T-cell (primary cell): ENCODE results near the gene ELK4. TPM values are rescaled to one million over a fixed set of nuclear protein-coding genes. Genes with fewer than 3 reads are reported as not detected.

Experiments used
- ATAC-seq, 4 experiments: fragments of 200-7000 bp in 3 of 4; fragments of 150-1000 bp in 1 of 4; cut with Tn5 transposase; replicated peaks in 1 of 4; 1 replicate in 3 of 4; 2 replicates in 1 of 4; pipeline ENCODE4 v1.10.0; 2021; ENCODE audit warnings: moderate library complexity in 3 of 4, mild to moderate bottlenecking in 2 of 4, moderate number of reproducible peaks in 1 of 4
- CTCF ChIA-PET, 2 donors: fragments of 300-600 bp; sonication (Branson Sonifier 250); formaldehyde crosslinking; loops; one replicate each; lab custom pipeline; 2022; ENCODE audit warnings: antibody characterized with exemption in 2 of 2; lab: Charles Lee
- POLR2A ChIA-PET, 2 donors: fragments of 300-600 bp; sonication (Branson Sonifier 250); formaldehyde crosslinking; loops; one replicate each; lab custom pipeline; 2022; ENCODE audit warnings: antibody characterized with exemption in 2 of 2; lab: Charles Lee
- DNase-seq, 35 experiments: peaks; one replicate each; pipeline versions ENCODE4 v3.0.0 to v3.0.0-alpha.2; 2013 to 2023
- H3K27ac ChIP-seq: one replicate; pipeline ENCODE4 v1.5.1; 2013; ENCODE audit warnings: low read length
- H3K27me3 ChIP-seq, 2 experiments: replicated peaks in 1 of 2; 1 replicate in 1 of 2; 2 replicates in 1 of 2; pipeline versions ENCODE4 v1.6.1 to v1.7.0; 2013; ENCODE audit warnings: low read length in 1 of 2, mixed read lengths in 1 of 2; ENCODE audit not compliant: control insufficient read depth in 2 of 2, insufficient read depth in 2 of 2; ENCODE audit errors: extremely low read depth in 1 of 2
- H3K36me3 ChIP-seq, 2 donors: 1 replicate in 1 of 2; 2 replicates in 1 of 2; pipeline versions ENCODE4 v1.6.1 to v1.7.0; 2013; ENCODE audit warnings: low read length in 1 of 2; ENCODE audit not compliant: control insufficient read depth in 2 of 2, insufficient read depth in 1 of 2; ENCODE audit errors: extremely low read depth in 1 of 2
- H3K4me1 ChIP-seq, 2 experiments: 1 replicate in 1 of 2; 2 replicates in 1 of 2; pipeline versions ENCODE4 v1.6.1 to v1.7.0; 2013; ENCODE audit warnings: low read length in 2 of 2, mixed read lengths in 1 of 2; ENCODE audit not compliant: insufficient read depth in 2 of 2, control insufficient read depth in 1 of 2; ENCODE audit errors: extremely low read depth in 1 of 2
- H3K4me3 ChIP-seq, 2 donors: 1 replicate in 1 of 2; 2 replicates in 1 of 2; pipeline versions ENCODE4 v1.5.1 to v1.7.0; 2013; ENCODE audit warnings: mild to moderate bottlenecking in 2 of 2, low read length in 1 of 2, moderate library complexity in 1 of 2; ENCODE audit not compliant: control insufficient read depth in 1 of 2; ENCODE audit errors: extremely low read depth in 1 of 2
- H3K9me3 ChIP-seq: 2 replicates; pipeline ENCODE4 v1.7.0; 2013
- H3K27ac Mint-ChIP-seq, 2 donors: one replicate each; pipeline ENCODE4 v1.8.0; 2020 to 2021; ENCODE audit warnings: mild to moderate bottlenecking in 2 of 2, mixed read lengths in 2 of 2
- H3K27me3 Mint-ChIP-seq, 2 donors: one replicate each; pipeline ENCODE4 v1.8.0; 2021 to 2022; ENCODE audit warnings: mixed read lengths in 2 of 2
- H3K36me3 Mint-ChIP-seq: one replicate; pipeline ENCODE4 v1.8.0; 2021; ENCODE audit warnings: mixed read lengths
- H3K4me1 Mint-ChIP-seq, 3 donors: one replicate each; pipeline ENCODE4 v1.8.0; 2020 to 2022; ENCODE audit warnings: mixed read lengths in 3 of 3, mild to moderate bottlenecking in 1 of 3
- H3K4me3 Mint-ChIP-seq, 3 donors: one replicate each; pipeline ENCODE4 v1.8.0; 2020 to 2022; ENCODE audit warnings: mild to moderate bottlenecking in 3 of 3, mixed read lengths in 3 of 3, moderate library complexity in 3 of 3
- H3K9me3 Mint-ChIP-seq, 3 donors: one replicate each; pipeline ENCODE4 v1.8.0; 2020 to 2022; ENCODE audit warnings: mixed read lengths in 3 of 3
- WGBS: methylation state at CpG from one replicate; pipeline ENCODE4 v1.1.5; 2013; ENCODE audit warnings: missing lambda C conversion rate; ENCODE audit not compliant: insufficient coverage; 5-methylcytosine and 5-hydroxymethylcytosine counted together
- total RNA-seq, 35 experiments: library from RNA in 6 of 35; stranded (reverse) in 6 of 35; fragments of 120-200 nt in 1 of 35; gene quantifications; one replicate each; pipeline versions ENCODE4 v1.2.1 to v1.2.4 and lab custom pipeline; 2013 to 2026

ELK4 gene
- total RNA-seq, 5 donors from 2014 or later (not counting 1 experiment from before 2014, with no cell fraction given): 131 to 185 (median 173) TPM

- no peaks in the 10 kb centered on the region for H3K36me3 Mint-ChIP-seq
- WGBS: 0% methylated on average over 1 of the region's 1 CpG
- DNase-seq (no peak), ATAC-seq (no peak)
- H3K9me3 Mint-ChIP-seq: no peaks in the 10 kb centered on the region
- Histone ChIP-seq H3K27ac (no peak overlapping the region), H3K27me3 (peaks cover 4 to 67% of the 10 kb centered on the region in 2 experiments), H3K36me3 (no peaks in the 10 kb centered on the region), H3K9me3 (no peaks in the 10 kb centered on the region), H3K4me1 (peaks cover 0 to 9% of the 10 kb centered on the region in 2 experiments), H3K4me3 (no peak overlapping the region)
- ChIA-PET CTCF (no interaction called here), POLR2A (no interaction called here)
- no peak overlapping the region for H3K27ac Mint-ChIP-seq
- peaks cover 24 to 54% of the 10 kb centered on the region in 2 donors for H3K27me3 Mint-ChIP-seq
- peaks cover 0 to 5% (median 4%) of the 10 kb centered on the region in 3 donors for H3K4me1 Mint-ChIP-seq
- no peak overlapping the region for H3K4me3 Mint-ChIP-seq
Observed at GRCh38 chr1:205572421-205572820, 59.4 kb downstream of the ELK4 start.

- peaks cover 0 to 9% of the 10 kb centered on the region in 2 experiments for H3K4me1 ChIP-seq
- ChIA-PET POLR2A (no interaction called here), CTCF (no interaction called here)
- no peaks in the 10 kb centered on the region for H3K36me3 ChIP-seq
- Mint-ChIP-seq H3K9me3 (no peaks in the 10 kb centered on the region), H3K27ac (no peak overlapping the region), H3K4me1 (peaks cover 0 to 5% (median 4%) of the 10 kb centered on the region in 3 donors), H3K36me3 (no peaks in the 10 kb centered on the region), H3K4me3 (no peak overlapping the region), H3K27me3 (peaks cover 30 to 55% of the 10 kb centered on the region in 2 donors)
- no peak overlapping the region for H3K27ac ChIP-seq
- H3K4me3 ChIP-seq: no peak overlapping the region
- DNase-seq (no peak), ATAC-seq (no peak)
- no peaks in the 10 kb centered on the region for H3K9me3 ChIP-seq
- WGBS: 52% methylated on average over 4 of the region's 4 CpGs
- H3K27me3 ChIP-seq: peaks cover 4 to 66% of the 10 kb centered on the region in 2 experiments
Observed at GRCh38 chr1:205571747-205572146, 60.1 kb downstream of the ELK4 start.

GRCh38 chr1:205570796-205571537, 60.8 kb downstream of the ELK4 start:
- CTCF ChIA-PET: interaction anchor here (0.5 to 1.6 kb wide), 3 partner anchors 20 to 85 kb away, joined by 3 read pairs; no protein-coding TSS in a partner anchor
- no CpG with 5 or more reads among the region's 2 CpGs for WGBS
- no peak overlapping the region for H3K27ac Mint-ChIP-seq
- peak in 1 of 4 experiments; percentile 30 for ATAC-seq
- no peak overlapping the region for H3K4me3 ChIP-seq
- DNase-seq: no peak
- H3K36me3 Mint-ChIP-seq: no peaks in the 10 kb centered on the region
- peaks cover 4 to 64% of the 10 kb centered on the region in 2 experiments for H3K27me3 ChIP-seq
- H3K9me3 ChIP-seq: no peaks in the 10 kb centered on the region
- peaks cover 0 to 9% of the 10 kb centered on the region in 2 experiments for H3K4me1 ChIP-seq
- peaks cover 34 to 55% of the 10 kb centered on the region in 2 donors for H3K27me3 Mint-ChIP-seq
- H3K36me3 ChIP-seq: no peaks in the 10 kb centered on the region
- H3K4me1 Mint-ChIP-seq: peaks cover 0 to 5% (median 4%) of the 10 kb centered on the region in 3 donors
- H3K27ac ChIP-seq: no peak overlapping the region
- H3K4me3 Mint-ChIP-seq: no peak overlapping the region
- H3K9me3 Mint-ChIP-seq: no peaks in the 10 kb centered on the region
- POLR2A ChIA-PET: no interaction called here

- H3K27me3 Mint-ChIP-seq: peaks cover 40 to 62% of the 10 kb centered on the region in 2 donors
- no peak overlapping the region for H3K4me3 ChIP-seq
Observed at GRCh38 chr1:205570173-205570501, 61.7 kb downstream of the ELK4 start.

GRCh38 chr1:205569411-205570172, 62.2 kb downstream of the ELK4 start:
- CTCF ChIA-PET: interaction anchor here (0.6 to 1.6 kb wide), 4 partner anchors 45 to 348 kb away, joined by 3 to 4 read pairs (median 3); no protein-coding TSS in a partner anchor

More at GRCh38 chr1:205570173-205570501, 61.7 kb downstream of the ELK4 start:
- Histone ChIP-seq H3K36me3 (no peaks in the 10 kb centered on the region), H3K27ac (no peak overlapping the region), H3K27me3 (peaks cover 4 to 58% of the 10 kb centered on the region in 2 experiments), H3K4me1 (peaks cover 0 to 9% of the 10 kb centered on the region in 2 experiments), H3K9me3 (no peaks in the 10 kb centered on the region)
- Mint-ChIP-seq H3K9me3 (no peaks in the 10 kb centered on the region), H3K4me1 (peaks cover 0 to 5% (median 4%) of the 10 kb centered on the region in 3 donors), H3K4me3 (peak overlapping the region in 2 of 3 donors; percentile 51 to 57), H3K36me3 (no peaks in the 10 kb centered on the region), H3K27ac (no peak overlapping the region)
- ATAC-seq (no peak), DNase-seq (no peak)
- WGBS: 90% methylated on average over 6 of the region's 7 CpGs
- POLR2A ChIA-PET: no interaction called here
- CTCF ChIA-PET: interaction anchor here (0.5 to 1.6 kb wide), 3 partner anchors 20 to 86 kb away, joined by 3 read pairs; no protein-coding TSS in a partner anchor

More at GRCh38 chr1:205569411-205570172, 62.2 kb downstream of the ELK4 start:
- H3K36me3 ChIP-seq: no peaks in the 10 kb centered on the region
- DNase-seq (peak in 1 of 35 experiments; percentile 22), ATAC-seq (no peak)
- no peaks in the 10 kb centered on the region for H3K9me3 ChIP-seq
- H3K4me1 ChIP-seq: peaks cover 0 to 9% of the 10 kb centered on the region in 2 experiments
- Mint-ChIP-seq H3K9me3 (no peaks in the 10 kb centered on the region), H3K27ac (no peak overlapping the region), H3K36me3 (no peaks in the 10 kb centered on the region), H3K4me1 (peaks cover 0 to 5% (median 4%) of the 10 kb centered on the region in 3 donors), H3K27me3 (peaks cover 42 to 64% of the 10 kb centered on the region in 2 donors), H3K4me3 (peak overlapping the region; percentile 41 to 57 (median 51))
- no peak overlapping the region for H3K27ac ChIP-seq
- H3K4me3 ChIP-seq: no peak overlapping the region
- POLR2A ChIA-PET: no interaction called here
- WGBS: 31% methylated on average over 12 of the region's 22 CpGs
- H3K27me3 ChIP-seq: peaks cover 4 to 56% of the 10 kb centered on the region in 2 experiments
